Heart right ventricle (tissue), 16 donors: ENCODE data around the gene GIMAP6. TPM values are rescaled to one million over a fixed set of nuclear protein-coding genes. Genes with fewer than 3 reads are reported as not detected.

Source experiments
- ATAC-seq, 8 donors: fragments of 200-7000 bp; cut with Tn5 transposase; one replicate each; pipeline ENCODE4 v1.9.1; 2020; ENCODE audit warnings: mild to moderate bottlenecking in 8 of 8, moderate library complexity in 8 of 8, moderate number of reproducible peaks in 1 of 8
- DNase-seq, 2 donors: peaks; one replicate each; pipeline ENCODE4 v3.0.0-alpha.2; 2020
- H3K27ac ChIP-seq, 10 donors: fragments of 200-600 bp; sonication (generic) in 2 of 10; one replicate each; pipeline versions ENCODE4 v1.5.0 to v1.8.0; 2020 to 2022; ENCODE audit warnings: mild to moderate bottlenecking in 3 of 10
- H3K27me3 ChIP-seq, 7 donors: fragments of 200-600 bp; one replicate each; pipeline ENCODE4 v1.8.0; 2021 to 2022; ENCODE audit warnings: mild to moderate bottlenecking in 2 of 7
- H3K36me3 ChIP-seq, 9 donors: fragments of 200-600 bp; sonication (generic) in 1 of 9; one replicate each; pipeline versions ENCODE4 v1.5.0 to v1.8.0; 2020 to 2022; ENCODE audit warnings: mild to moderate bottlenecking in 2 of 9
- H3K4me1 ChIP-seq, 9 donors: fragments of 200-600 bp; sonication (generic) in 1 of 9; one replicate each; pipeline versions ENCODE4 v1.5.0 to v1.8.0; 2020 to 2022; ENCODE audit warnings: mild to moderate bottlenecking in 4 of 9
- H3K4me3 ChIP-seq, 10 donors: fragments of 200-600 bp; sonication (generic) in 2 of 10; one replicate each; pipeline versions ENCODE4 v1.5.0 to v1.8.0; 2020 to 2022; ENCODE audit warnings: mild to moderate bottlenecking in 7 of 10, moderate library complexity in 2 of 10
- H3K9me3 ChIP-seq, 11 donors: fragments of 200-600 bp in 10 of 11; sonication (generic) in 2 of 11; one replicate each; pipeline versions ENCODE4 v1.5.0 to v1.8.0; 2013 to 2022; ENCODE audit warnings: mild to moderate bottlenecking in 2 of 11, control low read depth in 1 of 11, moderate library complexity in 1 of 11
- WGBS, 2 donors: extraction: QIAGEN DNeasy Blood & Tissue Kit; methylation state at CpG; one replicate each; pipeline ENCODE4 v1.1.7; 2013; ENCODE audit warnings: inconsistent platforms in 1 of 2; 5-methylcytosine and 5-hydroxymethylcytosine counted together
- intact Hi-C, 10 donors: fragments of 100-400 bp; cut with DNase I; formaldehyde crosslinking; loops; one replicate each; pipeline versions ENCODE4 v1.11.1 to v1.14.2; 2022
- polyA plus RNA-seq, 2 donors: library from polyadenylated mRNA; stranded (reverse); fragments of 200-250 nt; gene quantifications; one replicate each; pipeline ENCODE4 v1.2.3, GENCODE V29; 2013
- total RNA-seq, 10 donors: library from RNA; stranded (reverse); fragmentation: NEBNext Ultra II Directional in 3 of 10; extraction: Animal tissue kit (Norgen Biotek cat#: 25700) in 3 of 10; gene quantifications; one replicate each; pipeline versions ENCODE4 v1.2.1 to v1.2.4, GENCODE V29; 2021 to 2023
- TF ChIP-seq, protein P1 (sequence below), 9 donors: fragments of 200-600 bp; sonication (generic) in 2 of 9; IDR thresholded peaks; one replicate each; pipeline versions ENCODE4 v1.5.0 to v1.8.0; 2021 to 2022; ENCODE audit warnings: antibody characterized with exemption in 9 of 9, mild to moderate bottlenecking in 5 of 9, moderate library complexity in 1 of 9
- donor health status: Arrhythmogenic right ventricular cardiomyopathy.
- donor health status: ischemic (EF 13 %, LVEDD 7.1; RV severe dilation, severe dysfunction).
- donor health status: healthy with polysubstance abuse.
- donor health status: DM: no; HTN: yes; CAD: no.
- donor health status: DM: no; HTN: no; CAD: no.
- donor health status: ischemic (EF 25% LVEDD 6.9; RV normal size, moderate dysfunction).
- donor health status: ischemic (EF 25% LVEDD 5.7; RV mildly dilated, moderate dysfunction).
- donor health status: healthy.
- donor health status: DM: yes; HTN: yes; CAD: no.
- donor health status: Ischemic cardiomyopathy.
- donor health status: ischemic (EF 35%, LVEDD 5.7; RV mildly dilated, moderate dysfunction).
- donor health status: nonischemic (EF 11% LVEDD 7.7; RV severe dilation, severe dysfunction).
- donor health status: DM: yes; HTN: yes; CAD: no.
- donor health status: PGD.
- donor health status: ischemic (EF 29% LVEDD 5.4; RV normal size, mild dysfunction).
- donor health status: nonischemic (EF 23%, LVEDD 6.1; RV moderate dilation, normal function).

Gene GIMAP6
- total and polyA plus RNA-seq, 12 donors = 13.7 to 42.9 (median 24.5) TPM

GRCh38 chr7:150641854-150642253, 9.7 kb upstream of the GIMAP6 start:
- intact Hi-C loops = no loop called here
- Histone ChIP-seq H3K4me3 (no peak overlapping the region), H3K36me3 (no peaks in the 10 kb centered on the region), H3K27me3 (no peaks in the 10 kb centered on the region), H3K9me3 (peaks cover 0 to 31% (median 3%) of the 10 kb centered on the region in 11 donors), H3K4me1 (no peaks in the 10 kb centered on the region), H3K27ac (no peak overlapping the region)
- no peak for ATAC-seq
- no peak for DNase-seq
- TF ChIP-seq, protein P1, sequence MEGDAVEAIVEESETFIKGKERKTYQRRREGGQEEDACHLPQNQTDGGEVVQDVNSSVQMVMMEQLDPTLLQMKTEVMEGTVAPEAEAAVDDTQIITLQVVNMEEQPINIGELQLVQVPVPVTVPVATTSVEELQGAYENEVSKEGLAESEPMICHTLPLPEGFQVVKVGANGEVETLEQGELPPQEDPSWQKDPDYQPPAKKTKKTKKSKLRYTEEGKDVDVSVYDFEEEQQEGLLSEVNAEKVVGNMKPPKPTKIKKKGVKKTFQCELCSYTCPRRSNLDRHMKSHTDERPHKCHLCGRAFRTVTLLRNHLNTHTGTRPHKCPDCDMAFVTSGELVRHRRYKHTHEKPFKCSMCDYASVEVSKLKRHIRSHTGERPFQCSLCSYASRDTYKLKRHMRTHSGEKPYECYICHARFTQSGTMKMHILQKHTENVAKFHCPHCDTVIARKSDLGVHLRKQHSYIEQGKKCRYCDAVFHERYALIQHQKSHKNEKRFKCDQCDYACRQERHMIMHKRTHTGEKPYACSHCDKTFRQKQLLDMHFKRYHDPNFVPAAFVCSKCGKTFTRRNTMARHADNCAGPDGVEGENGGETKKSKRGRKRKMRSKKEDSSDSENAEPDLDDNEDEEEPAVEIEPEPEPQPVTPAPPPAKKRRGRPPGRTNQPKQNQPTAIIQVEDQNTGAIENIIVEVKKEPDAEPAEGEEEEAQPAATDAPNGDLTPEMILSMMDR (IDR thresholded peaks at IDR 0.05) = no peak

DNA sequence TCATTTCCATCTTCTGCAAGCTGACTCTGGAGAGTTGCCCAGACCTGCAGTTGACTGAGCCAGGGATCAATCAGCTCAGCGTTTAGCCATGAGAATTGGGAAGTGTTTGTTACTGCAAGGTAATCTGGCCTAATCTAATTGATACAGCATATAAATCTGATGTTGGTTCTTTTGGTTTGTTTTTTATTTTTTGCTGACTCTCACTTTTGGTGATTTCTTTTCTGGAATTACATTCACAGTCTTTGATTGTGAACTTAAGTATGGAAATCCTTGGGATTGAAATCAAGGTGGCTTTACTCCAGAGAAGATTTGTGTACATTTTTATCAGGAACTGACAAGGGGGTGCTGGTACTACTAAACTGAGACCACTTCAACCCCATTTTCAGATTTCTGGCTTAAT, 1.7 kb upstream of the GIMAP6 start:
- no peak for ATAC-seq
- Histone ChIP-seq H3K9me3 (peaks cover 0 to 24% (median 3%) of the 10 kb centered on the region in 11 donors), H3K36me3 (peaks cover 0 to 14% (median 0%) of the 10 kb centered on the region in 9 donors), H3K27ac (peak overlapping the region in 9 of 10 donors; percentile 33 to 96 (median 92)), H3K4me3 (no peak overlapping the region), H3K4me1 (peaks cover 9 to 49% (median 19%) of the 10 kb centered on the region in 9 donors), H3K27me3 (no peaks in the 10 kb centered on the region)
- intact Hi-C loops = loop anchor here in 6 of 10 donors (2.0 to 10.0 kb wide), 9 partner anchors 43 to 182 kb away; partner anchors contain the start of genes GIMAP5 (in 5 of the 6), GIMAP1 (in 2 of the 6) and GIMAP8 (in 2 of the 6)
- TF ChIP-seq, protein P1 (IDR thresholded peaks at IDR 0.05) = no peak
- no peak for DNase-seq
- WGBS, 2 donors = 47 to 53% methylated on average over 1 of the region's 1 CpG

DNA sequence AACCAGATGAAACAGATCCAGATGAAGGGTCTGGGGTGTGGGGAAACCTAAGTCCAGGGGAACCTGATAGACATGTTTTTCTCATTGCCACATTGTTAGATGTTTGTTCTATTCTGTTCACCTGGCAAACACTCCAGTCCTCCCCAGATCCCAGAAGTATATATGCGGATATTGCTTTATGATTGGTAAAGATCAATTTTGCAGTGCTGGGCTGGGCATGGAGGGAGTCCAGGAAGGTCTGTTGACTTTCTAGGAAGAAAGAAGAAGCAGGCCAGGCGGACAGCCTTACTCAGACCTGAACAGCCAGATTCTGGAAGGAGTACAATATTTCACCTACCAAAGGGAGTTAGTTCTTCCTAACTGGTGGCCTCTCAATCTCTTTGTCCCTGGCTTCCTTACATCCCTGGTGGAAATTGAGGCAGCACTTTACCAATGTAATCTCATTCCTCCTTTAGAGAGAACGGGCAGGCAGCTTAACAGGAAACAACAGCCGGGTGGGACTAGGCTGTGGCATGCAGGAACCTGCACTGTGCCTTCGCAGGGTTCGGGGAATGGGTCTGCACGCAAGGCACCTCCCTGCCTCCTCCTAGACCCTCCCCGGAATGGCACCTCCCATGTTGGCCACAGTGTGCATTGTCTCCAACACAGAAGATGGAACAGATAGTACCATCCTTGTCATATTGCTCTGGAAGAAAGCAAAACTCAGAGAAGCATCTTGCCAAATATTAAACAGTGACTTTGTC, 930 bp downstream of the GIMAP6 start:
- Histone ChIP-seq H3K9me3 (peaks cover 0 to 7% (median 0%) of the 10 kb centered on the region in 11 donors), H3K36me3 (peaks cover 0 to 41% (median 0%) of the 10 kb centered on the region in 9 donors), H3K4me3 (peak overlapping the region; percentile 19 to 64 (median 53)), H3K4me1 (peaks cover 17 to 75% (median 38%) of the 10 kb centered on the region in 9 donors), H3K27ac (peak overlapping the region; percentile 85 to 98 (median 94)), H3K27me3 (no peaks in the 10 kb centered on the region)
- ATAC-seq = peak; percentile 34 to 63 (median 55)
- WGBS, 2 donors = 60% methylated on average over 8 of the region's 8 CpGs
- TF ChIP-seq, protein P1 (IDR thresholded peaks at IDR 0.05) = no peak
- intact Hi-C loops = loop anchor here in 6 of 10 donors (2.0 to 10.0 kb wide), 13 partner anchors 86 to 182 kb away; partner anchors contain the start of genes GIMAP5 (in 5 of the 6), GIMAP8 (in 4 of the 6) and GIMAP1 (in 3 of the 6)
- peak; percentile 41 to 66 for DNase-seq

- Histone ChIP-seq H3K27me3 (no peaks in the 10 kb centered on the region), H3K9me3 (no peaks in the 10 kb centered on the region), H3K36me3 (peaks cover 0 to 56% (median 0%) of the 10 kb centered on the region in 9 donors), H3K27ac (peak overlapping the region; percentile 85 to 98 (median 94)), H3K4me3 (peak overlapping the region in 5 of 10 donors; percentile 7 to 64 (median 63)), H3K4me1 (peaks cover 17 to 82% (median 38%) of the 10 kb centered on the region in 9 donors)
- TF ChIP-seq, protein P1 (IDR thresholded peaks at IDR 0.05) = no peak
- DNase-seq (peak; percentile 53 to 87), ATAC-seq (peak; percentile 82 to 95 (median 90))
- WGBS, 2 donors = 16 to 33% methylated on average over 9 of the region's 9 CpGs
- intact Hi-C loops = loop anchor here in 4 of 10 donors (2.0 to 10.0 kb wide), 4 partner anchors 42 to 179 kb away; partner anchors contain the start of gene GIMAP8 (in 1 of the 4)
Observed at GRCh38 chr7:150629347-150629746, 2.8 kb downstream of the GIMAP6 start.
